Neural cell (in vitro differentiated cells): ENCODE measurements around the gene INTS4.

ENCODE experiments used
- EP300 ChIP-seq: fragments of 450-650 bp; conservative IDR thresholded peaks from 2 replicates; pipeline ENCODE4 v1.6.1; 2014; ENCODE audit warnings: antibody characterized with exemption, mild to moderate bottlenecking, moderate library complexity; ENCODE audit not compliant: poor library complexity, severe bottlenecking
- EZH2 ChIP-seq: fragments of 200-600, 300-800 bp; shearing (Covaris generic), sonication (generic); IDR thresholded peaks from 2 replicates; pipeline ENCODE4 v1.6.1; 2014; ENCODE audit warnings: antibody characterized with exemption, low read length, borderline replicate concordance, mild to moderate bottlenecking; ENCODE audit not compliant: insufficient read depth, poor library complexity, severe bottlenecking
- TF ChIP-seq, protein P1 (sequence below): fragments of 450-650 bp; IDR thresholded peaks from 2 replicates; pipeline ENCODE4 v1.5.1; 2014; ENCODE audit warnings: antibody characterized with exemption, mild to moderate bottlenecking, moderate library complexity; ENCODE audit not compliant: poor library complexity, severe bottlenecking

GRCh38 chr11:78030429-78031325 lies 36.2 kb upstream of the INTS4 start:
- TF ChIP-seq, protein P1, sequence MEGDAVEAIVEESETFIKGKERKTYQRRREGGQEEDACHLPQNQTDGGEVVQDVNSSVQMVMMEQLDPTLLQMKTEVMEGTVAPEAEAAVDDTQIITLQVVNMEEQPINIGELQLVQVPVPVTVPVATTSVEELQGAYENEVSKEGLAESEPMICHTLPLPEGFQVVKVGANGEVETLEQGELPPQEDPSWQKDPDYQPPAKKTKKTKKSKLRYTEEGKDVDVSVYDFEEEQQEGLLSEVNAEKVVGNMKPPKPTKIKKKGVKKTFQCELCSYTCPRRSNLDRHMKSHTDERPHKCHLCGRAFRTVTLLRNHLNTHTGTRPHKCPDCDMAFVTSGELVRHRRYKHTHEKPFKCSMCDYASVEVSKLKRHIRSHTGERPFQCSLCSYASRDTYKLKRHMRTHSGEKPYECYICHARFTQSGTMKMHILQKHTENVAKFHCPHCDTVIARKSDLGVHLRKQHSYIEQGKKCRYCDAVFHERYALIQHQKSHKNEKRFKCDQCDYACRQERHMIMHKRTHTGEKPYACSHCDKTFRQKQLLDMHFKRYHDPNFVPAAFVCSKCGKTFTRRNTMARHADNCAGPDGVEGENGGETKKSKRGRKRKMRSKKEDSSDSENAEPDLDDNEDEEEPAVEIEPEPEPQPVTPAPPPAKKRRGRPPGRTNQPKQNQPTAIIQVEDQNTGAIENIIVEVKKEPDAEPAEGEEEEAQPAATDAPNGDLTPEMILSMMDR = no peak
- TF ChIP-seq EZH2 (no peak), EP300 (no peak)
